HAP-1 (cell line): ENCODE measurements around the gene NFASC.

Experiments
- DNase-seq, 2 experiments: peaks; one replicate each; pipeline ENCODE4 v3.0.0-alpha.2; 2016 to 2020; ENCODE audit warnings: low spot score in 2 of 2
- H3K27me3 ChIP-seq: fragments of 250-450 bp; sonication (Bioruptor Pico); 2 replicates; pipeline ENCODE4 v1.5.1; 2020; ENCODE audit warnings: low read depth, mild to moderate bottlenecking, moderate library complexity
- H3K36me3 ChIP-seq: fragments of 250-450 bp; sonication (Bioruptor Pico); replicated peaks from 2 replicates; pipeline ENCODE4 v1.5.1; 2020; ENCODE audit warnings: mild to moderate bottlenecking
- H3K4me1 ChIP-seq: fragments of 250-450 bp; sonication (Bioruptor Pico); 2 replicates; pipeline ENCODE4 v1.5.1; 2020; ENCODE audit warnings: mild to moderate bottlenecking
- H3K4me3 ChIP-seq: fragments of 250-450 bp; sonication (Bioruptor Pico); 2 replicates; pipeline ENCODE4 v1.5.1; 2020; ENCODE audit warnings: mild to moderate bottlenecking, moderate library complexity
- H3K9me3 ChIP-seq: fragments of 250-450 bp; sonication (Bioruptor Pico); 2 replicates; pipeline ENCODE4 v1.5.1; 2020; ENCODE audit warnings: mild to moderate bottlenecking, moderate library complexity
- in situ Hi-C: fragments of 300-500 bp; cut with MboI; formaldehyde crosslinking; loops from 3 replicates; pipeline ENCODE4 v1.14.3; 2020; ENCODE audit warnings: low sequenced_read_pairs, inconsistent platforms, mixed read lengths

The NFASC gene

DNA sequence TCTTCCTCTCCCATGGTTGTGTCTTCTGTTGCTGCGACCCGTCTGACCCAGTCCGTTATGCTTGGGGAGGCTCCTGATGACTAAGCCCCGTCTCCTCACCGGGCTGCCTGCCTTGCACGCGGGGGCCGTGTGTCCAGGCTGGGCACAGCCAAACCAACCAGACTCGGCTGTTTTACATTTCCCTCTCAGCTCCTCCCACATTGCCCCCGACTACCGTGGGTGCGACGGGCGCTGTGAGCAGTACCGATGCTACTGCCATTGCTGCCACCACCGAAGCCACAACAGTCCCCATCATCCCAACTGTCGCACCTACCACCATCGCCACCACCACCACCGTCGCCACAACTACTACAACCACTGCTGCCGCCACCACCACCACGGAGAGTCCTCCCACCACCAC, 126.3 kb downstream of the NFASC start:
- DNase-seq: no peak
- in situ Hi-C loops: loop anchor here (5.0 kb wide), 1 partner anchor 260 kb away; no protein-coding TSS in a partner anchor
- peaks cover 18% of the 10 kb centered on the region for H3K27me3 ChIP-seq

GRCh38 chr1:204997591-204998355, 127.1 kb downstream of the NFASC start:
- H3K9me3 ChIP-seq: no peaks in the 10 kb centered on the region
- H3K36me3 ChIP-seq: no peaks in the 10 kb centered on the region
- no peak overlapping the region for H3K4me3 ChIP-seq
- H3K4me1 ChIP-seq: no peaks in the 10 kb centered on the region
- H3K27me3 ChIP-seq: peaks cover 11% of the 10 kb centered on the region
- no peak for DNase-seq
- in situ Hi-C loops: loop anchor here (5.0 kb wide), 1 partner anchor 260 kb away; no protein-coding TSS in a partner anchor

More for the DNA sequence above, 126.3 kb downstream of the NFASC start:
- Histone ChIP-seq H3K36me3 (no peaks in the 10 kb centered on the region), H3K4me1 (no peaks in the 10 kb centered on the region), H3K4me3 (no peak overlapping the region), H3K9me3 (no peaks in the 10 kb centered on the region)

DNA sequence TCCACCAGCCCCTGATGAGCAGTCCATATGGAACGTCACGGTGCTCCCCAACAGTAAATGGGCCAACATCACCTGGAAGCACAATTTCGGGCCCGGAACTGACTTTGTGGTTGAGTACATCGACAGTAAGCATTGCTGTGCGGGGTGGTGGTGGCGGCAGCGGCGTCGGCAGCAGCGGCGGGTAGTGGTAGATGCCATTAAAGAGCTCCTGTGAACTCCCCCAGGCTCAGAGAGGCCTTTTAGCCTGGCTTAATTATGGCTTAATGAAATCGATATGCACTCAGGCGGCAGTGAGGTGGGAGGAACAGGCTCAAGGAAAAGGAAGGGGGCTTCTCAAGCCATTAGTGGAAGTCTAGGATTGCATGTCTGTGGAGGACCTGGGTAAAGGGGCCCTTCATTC, 130.5 kb downstream of the NFASC start:
- Histone ChIP-seq H3K27me3 (no peaks in the 10 kb centered on the region; the same call in 1 of the 2 replicates), H3K4me1 (no peaks in the 10 kb centered on the region), H3K4me3 (no peak overlapping the region), H3K9me3 (no peaks in the 10 kb centered on the region), H3K36me3 (no peaks in the 10 kb centered on the region)
- in situ Hi-C loops: no loop called here
- no peak for DNase-seq

GRCh38 chr1:205002705-205003104, 132.0 kb downstream of the NFASC start:
- Histone ChIP-seq H3K4me1 (no peaks in the 10 kb centered on the region), H3K27me3 (no peaks in the 10 kb centered on the region), H3K36me3 (no peaks in the 10 kb centered on the region), H3K4me3 (no peak overlapping the region), H3K9me3 (no peaks in the 10 kb centered on the region)
- in situ Hi-C loops: no loop called here
- no peak for DNase-seq

DNA sequence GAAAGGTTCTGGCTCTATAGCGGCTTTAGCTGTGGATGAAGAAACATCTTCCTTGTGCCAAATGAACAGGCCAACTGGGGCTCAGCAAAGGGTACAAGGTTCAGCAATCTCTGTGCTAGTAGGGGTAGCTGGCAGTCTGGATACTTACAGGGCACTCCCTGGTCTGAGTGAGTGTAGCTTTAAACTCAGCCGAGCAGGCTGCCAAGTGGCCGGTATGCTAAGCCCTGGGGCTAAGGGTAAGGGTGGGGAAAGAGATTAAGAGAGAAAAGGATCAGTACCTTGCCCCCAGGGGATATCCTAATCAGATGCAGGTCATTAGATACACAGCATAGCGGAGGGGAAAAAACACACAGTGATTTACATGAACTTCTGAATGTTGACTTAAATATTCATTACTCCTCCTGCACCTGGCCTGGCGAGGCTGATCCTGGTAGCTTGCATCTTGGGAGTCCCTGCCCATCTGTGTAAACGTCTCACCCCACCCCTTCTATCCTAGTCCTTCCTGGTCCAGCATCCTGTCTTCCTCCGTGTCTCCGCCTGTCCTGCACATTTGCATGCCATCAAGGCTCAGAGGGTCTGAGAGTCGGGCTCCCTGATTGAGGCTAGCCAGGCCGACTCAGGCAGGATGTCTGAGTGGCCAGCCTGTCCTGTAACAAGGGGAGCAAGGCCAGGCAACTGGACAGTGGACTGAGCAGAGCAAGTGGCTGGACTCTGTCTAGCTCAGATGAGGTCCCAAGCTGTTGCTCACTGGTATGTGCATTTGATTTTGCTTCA, 132.9 kb downstream of the NFASC start:
- Histone ChIP-seq H3K4me3 (no peak overlapping the region), H3K4me1 (no peaks in the 10 kb centered on the region), H3K9me3 (no peaks in the 10 kb centered on the region), H3K36me3 (no peaks in the 10 kb centered on the region), H3K27me3 (no peaks in the 10 kb centered on the region)
- DNase-seq: peak; percentile 5 to 58
- in situ Hi-C loops: no loop called here

DNA sequence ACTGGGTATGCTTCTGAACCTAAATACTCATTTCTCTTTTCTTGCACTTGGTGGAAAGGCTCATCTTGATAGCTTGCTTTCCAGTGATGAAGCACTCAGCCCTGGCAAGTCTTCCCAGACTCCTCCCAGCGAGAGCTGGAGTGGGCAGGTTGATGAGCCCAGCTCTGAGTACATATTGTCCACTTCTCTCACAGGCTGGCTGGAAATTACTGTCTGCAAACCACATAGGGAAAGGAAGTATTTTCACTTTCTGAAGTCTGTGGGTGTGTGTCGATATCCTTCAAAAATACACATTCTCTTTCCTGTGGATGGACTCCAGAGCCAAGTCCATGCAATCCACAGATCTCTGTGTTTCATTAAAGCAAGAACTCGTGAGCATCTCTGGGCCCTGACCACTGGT, 133.7 kb downstream of the NFASC start:
- Histone ChIP-seq H3K4me3 (no peak overlapping the region), H3K27me3 (no peaks in the 10 kb centered on the region), H3K36me3 (no peaks in the 10 kb centered on the region), H3K4me1 (no peaks in the 10 kb centered on the region), H3K9me3 (no peaks in the 10 kb centered on the region)
- in situ Hi-C loops: no loop called here
- DNase-seq: no peak

DNA sequence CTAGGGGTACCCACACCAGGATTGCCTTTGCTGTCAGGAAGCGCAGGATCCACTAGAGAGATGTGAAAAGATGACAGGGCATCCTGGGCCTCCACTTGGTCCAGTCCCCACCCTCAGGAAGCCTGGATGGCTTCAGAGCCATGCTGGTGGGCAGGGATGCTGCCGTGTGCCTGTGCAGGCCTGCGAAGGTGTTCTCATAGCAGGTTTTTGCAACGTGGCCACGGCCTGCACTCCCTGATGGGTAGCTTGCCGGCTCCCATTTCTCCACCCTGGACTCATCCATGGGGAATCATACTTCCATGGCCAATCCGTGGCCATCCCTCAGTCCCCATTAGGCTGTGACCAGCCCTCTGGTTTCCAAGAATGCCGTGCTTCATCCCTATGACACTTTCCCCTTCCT, 138.2 kb downstream of the NFASC start:
- in situ Hi-C loops: no loop called here
- Histone ChIP-seq H3K36me3 (no peaks in the 10 kb centered on the region), H3K4me1 (no peaks in the 10 kb centered on the region), H3K9me3 (no peaks in the 10 kb centered on the region), H3K4me3 (no peak overlapping the region), H3K27me3 (no peaks in the 10 kb centered on the region)
- no peak for DNase-seq

DNA sequence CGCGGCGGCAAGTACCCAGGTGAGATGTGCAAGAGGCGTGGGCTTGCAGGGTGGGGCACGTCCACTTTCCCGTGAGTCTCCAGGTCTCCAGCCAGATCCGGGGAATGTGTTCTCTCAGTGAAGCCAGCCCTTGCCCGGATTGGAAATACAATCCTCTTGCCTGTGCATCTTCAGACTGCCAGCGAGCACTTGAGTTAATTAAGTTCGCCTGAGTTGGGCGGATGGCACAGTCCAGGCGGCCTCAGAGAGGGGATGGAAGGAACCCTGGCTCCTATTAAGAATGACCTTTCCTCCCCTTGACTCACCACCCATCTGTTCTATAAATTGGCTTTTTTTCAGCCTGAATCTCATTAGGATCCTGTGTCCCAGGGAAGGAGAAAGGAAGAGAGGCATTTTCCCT, 139.0 kb downstream of the NFASC start:
- Histone ChIP-seq H3K27me3 (no peaks in the 10 kb centered on the region), H3K9me3 (no peaks in the 10 kb centered on the region), H3K36me3 (no peaks in the 10 kb centered on the region), H3K4me1 (no peaks in the 10 kb centered on the region), H3K4me3 (no peak overlapping the region)
- no peak for DNase-seq
- in situ Hi-C loops: no loop called here

GRCh38 chr1:205012391-205013140, 141.9 kb downstream of the NFASC start:
- no peaks in the 10 kb centered on the region for H3K9me3 ChIP-seq
- no peak for DNase-seq
- H3K36me3 ChIP-seq: no peaks in the 10 kb centered on the region
- in situ Hi-C loops: no loop called here
- H3K4me1 ChIP-seq: no peaks in the 10 kb centered on the region
- H3K4me3 ChIP-seq: no peak overlapping the region
- H3K27me3 ChIP-seq: no peaks in the 10 kb centered on the region

DNA sequence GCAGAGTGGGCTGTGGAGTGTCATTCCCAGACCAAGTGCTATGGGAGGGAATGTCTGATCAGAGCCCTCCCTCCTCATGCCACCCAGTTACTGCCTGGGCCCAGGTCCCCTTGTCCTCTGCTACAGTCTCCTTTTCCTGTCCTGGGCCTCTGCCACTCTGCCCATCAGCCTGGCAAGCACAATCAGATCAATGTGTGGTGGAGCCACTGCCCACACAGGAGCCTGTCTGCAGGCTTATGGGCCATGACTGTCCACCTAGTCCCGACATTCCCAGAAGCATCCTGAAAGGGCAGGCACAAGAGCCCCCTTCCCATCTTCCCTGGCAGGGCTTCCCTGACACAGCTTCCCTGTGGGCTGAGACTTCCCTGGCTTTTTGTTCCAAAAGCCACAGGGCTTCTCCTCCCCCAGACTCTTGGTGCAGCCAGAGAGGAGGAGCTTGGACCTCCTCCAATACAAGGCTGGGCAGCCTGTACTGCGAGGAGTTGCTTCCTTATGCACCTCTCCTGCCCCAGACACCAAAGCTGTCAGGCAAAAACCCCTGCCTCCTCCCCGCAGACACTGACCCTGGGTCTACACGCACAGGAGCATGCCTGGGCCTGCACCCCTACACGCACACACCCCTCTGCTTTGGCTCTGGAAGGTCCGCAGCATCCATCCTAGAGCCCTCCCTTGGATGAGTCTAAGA, 143.2 kb downstream of the NFASC start:
- H3K27me3 ChIP-seq: no peaks in the 10 kb centered on the region; the same call in 1 of the 2 replicates
- no peaks in the 10 kb centered on the region for H3K4me1 ChIP-seq
- no peaks in the 10 kb centered on the region for H3K36me3 ChIP-seq
- no peak overlapping the region for H3K4me3 ChIP-seq
- peak in 1 of 2 experiments; percentile 31 for DNase-seq
- no peaks in the 10 kb centered on the region for H3K9me3 ChIP-seq
- in situ Hi-C loops: no loop called here

DNA sequence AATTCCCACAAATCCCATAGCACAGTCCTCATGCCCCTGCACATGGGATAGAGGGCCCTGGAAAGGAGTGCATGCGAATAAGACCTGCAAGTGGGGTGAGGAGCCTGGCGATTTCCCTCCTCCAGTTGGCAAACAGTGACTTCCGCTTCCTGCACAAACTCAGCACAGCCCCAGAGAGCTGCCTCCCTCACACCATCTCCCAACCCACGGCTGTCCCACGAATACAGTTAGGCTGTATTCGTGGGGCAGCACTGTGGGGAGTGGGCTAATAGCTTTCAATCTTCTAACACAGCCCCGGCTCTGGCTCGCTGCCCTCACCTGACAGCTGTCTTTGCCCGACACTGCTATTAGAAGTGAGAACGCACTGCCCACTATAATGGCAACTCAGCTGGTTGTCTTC, 144.1 kb downstream of the NFASC start:
- in situ Hi-C loops: no loop called here
- DNase-seq: no peak
- Histone ChIP-seq H3K4me1 (no peaks in the 10 kb centered on the region), H3K27me3 (peaks cover 8% of the 10 kb centered on the region), H3K36me3 (no peaks in the 10 kb centered on the region), H3K9me3 (no peaks in the 10 kb centered on the region), H3K4me3 (no peak overlapping the region)

DNA sequence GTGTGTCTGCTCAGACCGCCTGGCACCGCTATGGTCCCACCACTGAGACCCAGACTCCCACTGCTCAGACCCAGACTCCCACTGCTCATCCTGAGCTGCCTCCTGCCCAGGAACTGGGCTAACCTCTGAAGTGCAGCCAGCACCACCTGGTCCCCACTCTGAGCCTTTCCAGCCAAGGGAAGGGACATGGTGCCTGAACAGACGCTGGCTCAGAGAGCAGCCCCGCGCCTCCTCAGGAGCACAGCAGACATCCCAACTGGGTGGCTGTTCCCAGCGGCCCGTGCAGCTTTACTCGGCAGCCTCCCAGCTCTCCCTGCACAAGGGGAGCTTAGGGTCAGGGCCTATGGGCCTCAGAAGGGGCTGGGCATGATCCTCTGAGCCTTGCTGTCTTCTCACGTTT, 144.6 kb downstream of the NFASC start:
- in situ Hi-C loops: no loop called here
- Histone ChIP-seq H3K27me3 (peaks cover 13% of the 10 kb centered on the region), H3K9me3 (no peaks in the 10 kb centered on the region), H3K4me3 (no peak overlapping the region), H3K36me3 (no peaks in the 10 kb centered on the region), H3K4me1 (no peaks in the 10 kb centered on the region)
- no peak for DNase-seq

- in situ Hi-C loops: no loop called here
- no peaks in the 10 kb centered on the region for H3K36me3 ChIP-seq
- no peaks in the 10 kb centered on the region for H3K9me3 ChIP-seq
- H3K27me3 ChIP-seq: peaks cover 19% of the 10 kb centered on the region
- H3K4me3 ChIP-seq: no peak overlapping the region
- no peak for DNase-seq
- no peaks in the 10 kb centered on the region for H3K4me1 ChIP-seq
Measured at GRCh38 chr1:205016075-205016474, 145.4 kb downstream of the NFASC start.
